Keratinocyte (primary cell): ENCODE data around the gene DCBLD2. TPM values are rescaled to one million over a fixed set of nuclear protein-coding genes. Genes with fewer than 3 reads are reported as not detected.

ENCODE experiments used
- DNase-seq: peaks from one replicate; pipeline ENCODE4 v3.0.0-alpha.2; 2011; ENCODE audit warnings: low read depth, missing footprints, low spot score
- FAIRE-seq: peaks from 2 replicates; lab custom pipeline; 2011; peaks lifted over from hg19 to GRCh38; lab: Jason Lieb, UNC
- H2AFZ ChIP-seq: 2 replicates; pipeline ENCODE4 v1.6.0; 2012; ENCODE audit warnings: low read length, control low read depth, inconsistent platforms; ENCODE audit not compliant: control insufficient read depth
- H3K27ac ChIP-seq: 2 replicates; pipeline ENCODE4 v1.5.1; 2011; ENCODE audit warnings: low read length; ENCODE audit not compliant: control insufficient read depth, insufficient read depth
- H3K27me3 ChIP-seq: 3 replicates; pipeline ENCODE4 v1.6.0; 2011; ENCODE audit warnings: low read length; ENCODE audit not compliant: control insufficient read depth, insufficient read depth; ENCODE audit errors: extremely low read depth
- H3K36me3 ChIP-seq, 2 experiments: 2 replicates in 1 of 2; 3 replicates in 1 of 2; pipeline ENCODE4 v1.5.1; 2011; ENCODE audit warnings: low read length in 2 of 2, mild to moderate bottlenecking in 1 of 2; ENCODE audit not compliant: control insufficient read depth in 2 of 2, insufficient read depth in 2 of 2; ENCODE audit errors: extremely low read depth in 1 of 2
- H3K4me1 ChIP-seq: 3 replicates; pipeline ENCODE4 v1.5.1; 2011; ENCODE audit warnings: low read length; ENCODE audit not compliant: control insufficient read depth, insufficient read depth; ENCODE audit errors: extremely low read depth
- H3K4me2 ChIP-seq: 3 replicates; pipeline ENCODE4 v1.6.0; 2011; ENCODE audit warnings: low read depth, low read length; ENCODE audit not compliant: control insufficient read depth, insufficient read depth; ENCODE audit errors: extremely low read depth
- H3K4me3 ChIP-seq, 3 experiments: fragments of 200-600 bp in 1 of 3; sonication (generic) in 1 of 3; 2 replicates in 2 of 3; 3 replicates in 1 of 3; pipeline ENCODE4 v1.5.1; 2011 to 2016; ENCODE audit warnings: low read length in 3 of 3, mild to moderate bottlenecking in 3 of 3, control low read depth in 2 of 3, inconsistent platforms in 1 of 3, low read depth in 1 of 3, mixed read lengths in 1 of 3, mixed run types in 1 of 3, moderate library complexity in 1 of 3; ENCODE audit not compliant: control insufficient read depth in 2 of 3, insufficient read depth in 2 of 3; ENCODE audit errors: extremely low read depth in 1 of 3
- H3K79me2 ChIP-seq: 2 replicates; pipeline ENCODE4 v1.6.0; 2012; ENCODE audit warnings: low read length; ENCODE audit not compliant: control insufficient read depth, insufficient read depth
- H3K9ac ChIP-seq: 3 replicates; pipeline ENCODE4 v1.6.0; 2011; ENCODE audit warnings: low read length; ENCODE audit not compliant: control insufficient read depth, insufficient read depth; ENCODE audit errors: extremely low read depth
- H3K9me1 ChIP-seq: 3 replicates; pipeline ENCODE4 v1.6.0; 2011; ENCODE audit warnings: low read length; ENCODE audit not compliant: control insufficient read depth, insufficient read depth; ENCODE audit errors: extremely low read depth
- H3K9me3 ChIP-seq: 2 replicates; pipeline ENCODE4 v1.5.1; 2012; ENCODE audit warnings: low read depth, low read length; ENCODE audit not compliant: control insufficient read depth
- H4K20me1 ChIP-seq: 3 replicates; pipeline ENCODE4 v1.6.0; 2011; ENCODE audit warnings: low read length; ENCODE audit not compliant: control insufficient read depth, insufficient read depth; ENCODE audit errors: extremely low read depth
- EZH2 ChIP-seq: IDR thresholded peaks from one replicate; pipeline ENCODE4 v1.6.1; 2012; ENCODE audit warnings: inconsistent platforms, mild to moderate bottlenecking, low read length, moderate library complexity
- dilution Hi-C: fragments of 300-500 bp; cut with MboI; formaldehyde crosslinking; loops from one replicate; pipeline ENCODE4 v1.7.0; 2020; ENCODE audit warnings: low sequenced_read_pairs; ENCODE audit not compliant: extremely low pct_ligation_motif_present
- polyA plus RNA-seq, 5 experiments: library from polyadenylated mRNA; depleted of rRNA in 3 of 5; stranded (reverse) in 3 of 5; stranded (forward) in 1 of 5; unstranded in 1 of 5; fragments of >200 nt; gene quantifications; 1 replicate in 1 of 5; 2 replicates in 3 of 5; 3 replicates in 1 of 5; pipeline versions ENCODE4 v1.2.1 to v1.2.3, GENCODE V29; 2011 to 2012; ENCODE audit warnings: missing spikeins in 2 of 5, low read depth in 1 of 5, low replicate concordance in 1 of 5
- TF ChIP-seq, protein P1 (sequence below), 3 experiments: IDR thresholded peaks in 1 of 3; conservative IDR thresholded peaks in 1 of 3; optimal IDR thresholded peaks in 1 of 3; 2 replicates in 2 of 3; 3 replicates in 1 of 3; pipeline versions ENCODE3 to v1.5.1; 2011; ENCODE audit warnings: low read length in 3 of 3, mild to moderate bottlenecking in 3 of 3, moderate library complexity in 2 of 3, control low read depth in 1 of 3, inconsistent platforms in 1 of 3; ENCODE audit not compliant: insufficient read depth in 2 of 3; ENCODE audit errors: extremely low read depth in 1 of 3

Gene DCBLD2
- polyA plus RNA-seq, 1 donor (not counting 4 experiments of a cell fraction or from before 2014, with no cell fraction given): 465 TPM

DNA sequence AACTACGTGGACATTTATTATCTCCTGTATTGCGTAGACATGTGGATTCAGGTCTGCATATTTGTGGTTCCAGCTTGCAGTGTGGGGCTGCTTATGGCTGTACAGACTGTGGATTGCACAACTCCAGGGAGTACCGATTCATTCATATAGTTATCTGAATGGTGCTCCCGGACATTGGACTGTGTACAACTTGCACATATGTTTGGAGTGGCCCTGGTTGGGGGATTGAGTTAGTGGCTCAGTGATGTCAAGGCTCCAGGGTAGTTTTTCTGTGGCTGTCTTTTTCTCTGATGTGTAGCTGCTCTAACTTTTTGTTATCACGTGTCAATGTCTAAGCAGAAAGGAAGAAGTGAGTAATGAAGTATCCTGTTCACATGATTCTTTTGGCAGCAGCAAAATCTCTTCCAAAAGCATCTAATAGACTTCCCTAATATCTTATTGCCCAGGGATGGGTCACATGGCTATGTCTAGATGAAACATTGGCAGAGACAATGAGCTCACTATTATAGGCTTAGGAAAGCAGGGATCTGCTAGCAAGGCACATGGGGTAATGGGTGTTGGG lies 122.6 kb downstream of the DCBLD2 start:
- dilution Hi-C loops: loop anchor here (25.0 kb wide), 1 partner anchor 167 kb away; no protein-coding TSS in a partner anchor
- peak overlapping the region; percentile 63 for H3K9ac ChIP-seq
- peak overlapping the region; percentile 80 for H3K4me2 ChIP-seq
- H3K27me3 ChIP-seq: no peaks in the 10 kb centered on the region
- peak overlapping the region; percentile 89 for H2AFZ ChIP-seq
- DNase-seq (peak; percentile 54), FAIRE-seq (peak; percentile 93)
- H3K36me3 ChIP-seq: no peaks in the 10 kb centered on the region
- H3K27ac ChIP-seq: peak overlapping the region; percentile 82
- no peaks in the 10 kb centered on the region for H3K9me3 ChIP-seq
- no peaks in the 10 kb centered on the region for H3K9me1 ChIP-seq
- no peaks in the 10 kb centered on the region for H4K20me1 ChIP-seq
- TF ChIP-seq, protein P1, sequence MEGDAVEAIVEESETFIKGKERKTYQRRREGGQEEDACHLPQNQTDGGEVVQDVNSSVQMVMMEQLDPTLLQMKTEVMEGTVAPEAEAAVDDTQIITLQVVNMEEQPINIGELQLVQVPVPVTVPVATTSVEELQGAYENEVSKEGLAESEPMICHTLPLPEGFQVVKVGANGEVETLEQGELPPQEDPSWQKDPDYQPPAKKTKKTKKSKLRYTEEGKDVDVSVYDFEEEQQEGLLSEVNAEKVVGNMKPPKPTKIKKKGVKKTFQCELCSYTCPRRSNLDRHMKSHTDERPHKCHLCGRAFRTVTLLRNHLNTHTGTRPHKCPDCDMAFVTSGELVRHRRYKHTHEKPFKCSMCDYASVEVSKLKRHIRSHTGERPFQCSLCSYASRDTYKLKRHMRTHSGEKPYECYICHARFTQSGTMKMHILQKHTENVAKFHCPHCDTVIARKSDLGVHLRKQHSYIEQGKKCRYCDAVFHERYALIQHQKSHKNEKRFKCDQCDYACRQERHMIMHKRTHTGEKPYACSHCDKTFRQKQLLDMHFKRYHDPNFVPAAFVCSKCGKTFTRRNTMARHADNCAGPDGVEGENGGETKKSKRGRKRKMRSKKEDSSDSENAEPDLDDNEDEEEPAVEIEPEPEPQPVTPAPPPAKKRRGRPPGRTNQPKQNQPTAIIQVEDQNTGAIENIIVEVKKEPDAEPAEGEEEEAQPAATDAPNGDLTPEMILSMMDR (optimal IDR thresholded peaks at IDR 0.05 in 1 of 3, IDR thresholded peaks at IDR 0.05 in 1 of 3, conservative IDR thresholded peaks at IDR 0.05 in 1 of 3; ENCODE audit: extremely low read depth in 1 of 3, insufficient read depth in 2 of 3, low read length in 3 of 3): no peak
- no peak for TF ChIP-seq EZH2
- H3K79me2 ChIP-seq: no peaks in the 10 kb centered on the region
- H3K4me3 ChIP-seq: peak overlapping the region in 2 of 3 experiments; percentile 30 to 35
- peaks cover 35% of the 10 kb centered on the region for H3K4me1 ChIP-seq

- Histone ChIP-seq H3K36me3 (no peaks in the 10 kb centered on the region), H3K4me2 (peak overlapping the region; percentile 80), H3K4me3 (peak overlapping the region in 2 of 3 experiments; percentile 30 to 35), H3K4me1 (peaks cover 34% of the 10 kb centered on the region), H2AFZ (peak overlapping the region; percentile 89), H3K9ac (peak overlapping the region; percentile 63), H3K9me3 (no peaks in the 10 kb centered on the region), H3K9me1 (no peaks in the 10 kb centered on the region), H3K27ac (peak overlapping the region; percentile 82), H3K79me2 (no peaks in the 10 kb centered on the region), H4K20me1 (no peaks in the 10 kb centered on the region), H3K27me3 (no peaks in the 10 kb centered on the region)
- DNase-seq (no peak), FAIRE-seq (no peak)
- dilution Hi-C loops: loop anchor here (25.0 kb wide), 1 partner anchor 166 kb away; no protein-coding TSS in a partner anchor
- TF ChIP-seq EZH2: no peak
- TF ChIP-seq, protein P1 (optimal IDR thresholded peaks at IDR 0.05 in 1 of 3, IDR thresholded peaks at IDR 0.05 in 1 of 3, conservative IDR thresholded peaks at IDR 0.05 in 1 of 3; ENCODE audit: extremely low read depth in 1 of 3, insufficient read depth in 2 of 3, low read length in 3 of 3): no peak
These were observed 123.1 kb downstream of the DCBLD2 start for GRCh38 chr3:98778383-98778782.
